ENCODE data around the gene AIRE. TPM values are rescaled to one million over a fixed set of nuclear protein-coding genes. Genes with fewer than 3 reads are reported as not detected.

Gene AIRE
- total RNA-seq, 4 donors from 2014 or later = not detected

GRCh38 chr21:44263221-44263760, 22.4 kb upstream of the AIRE start:
- in situ Hi-C loops (cut with MboI; ENCODE audit: low sequenced_read_pairs in 4 of 4) (no loop called here), intact Hi-C loops (cut with DNase I; ENCODE audit: low total_unique reads) (no loop called here)
- Histone ChIP-seq H3K36me3 (no peaks in the 10 kb centered on the region), H3K4me1 (no peaks in the 10 kb centered on the region), H3K9me3 (no peaks in the 10 kb centered on the region), H3K27me3 (peaks cover 0 to 3% (median 0%) of the 10 kb centered on the region in 3 donors), H3K4me3 (no peak overlapping the region), H3K27ac (no peak overlapping the region)
- DNase-seq (no peak), ATAC-seq (no peak)
- TF ChIP-seq POLR2A (IDR thresholded peaks at IDR 0.05) = no peak
- no peak for TF ChIP-seq CTCF (IDR thresholded peaks at IDR 0.05 in 4 of 5, conservative IDR thresholded peaks at IDR 0.05 in 1 of 5)

GRCh38 chr21:44263768-44264167, 21.9 kb upstream of the AIRE start:
- peaks cover 0 to 3% (median 0%) of the 10 kb centered on the region in 3 donors for H3K27me3 ChIP-seq
- H3K9me3 ChIP-seq = no peaks in the 10 kb centered on the region
- in situ Hi-C loops (cut with MboI; ENCODE audit: low sequenced_read_pairs in 4 of 4) = no loop called here
- H3K36me3 ChIP-seq = no peaks in the 10 kb centered on the region
- H3K4me1 ChIP-seq = no peaks in the 10 kb centered on the region
- intact Hi-C loops (cut with DNase I; ENCODE audit: low total_unique reads) = no loop called here
- TF ChIP-seq POLR2A (IDR thresholded peaks at IDR 0.05) = no peak
- ATAC-seq (no peak), DNase-seq (no peak)
- H3K27ac ChIP-seq = no peak overlapping the region
- H3K4me3 ChIP-seq = no peak overlapping the region

GRCh38 chr21:44265734-44266270, 19.9 kb upstream of the AIRE start:
- Histone ChIP-seq H3K4me3 (no peak overlapping the region), H3K4me1 (no peaks in the 10 kb centered on the region), H3K9me3 (no peaks in the 10 kb centered on the region), H3K27ac (no peak overlapping the region), H3K27me3 (no peaks in the 10 kb centered on the region), H3K36me3 (no peaks in the 10 kb centered on the region)
- ATAC-seq (no peak), DNase-seq (no peak)
- intact Hi-C loops (cut with DNase I; ENCODE audit: low total_unique reads) (no loop called here), in situ Hi-C loops (cut with MboI; ENCODE audit: low sequenced_read_pairs in 4 of 4) (no loop called here)
- no peak for TF ChIP-seq POLR2A (IDR thresholded peaks at IDR 0.05)
- no peak for TF ChIP-seq CTCF (IDR thresholded peaks at IDR 0.05 in 4 of 5, conservative IDR thresholded peaks at IDR 0.05 in 1 of 5)

GRCh38 chr21:44267655-44268142, 18.0 kb upstream of the AIRE start:
- Histone ChIP-seq H3K27me3 (no peaks in the 10 kb centered on the region), H3K9me3 (no peaks in the 10 kb centered on the region), H3K36me3 (no peaks in the 10 kb centered on the region), H3K4me3 (no peak overlapping the region), H3K27ac (no peak overlapping the region), H3K4me1 (no peaks in the 10 kb centered on the region)
- peak in 1 of 2 donors; percentile 32 for DNase-seq
- TF ChIP-seq CTCF (IDR thresholded peaks at IDR 0.05 in 4 of 5, conservative IDR thresholded peaks at IDR 0.05 in 1 of 5) (peak in 1 of 5 experiments; percentile 20), POLR2A (IDR thresholded peaks at IDR 0.05) (no peak)
- in situ Hi-C loops (cut with MboI; ENCODE audit: low sequenced_read_pairs in 4 of 4) = no loop called here
- ATAC-seq = no peak
- intact Hi-C loops (cut with DNase I; ENCODE audit: low total_unique reads) = no loop called here

- ATAC-seq (no peak), DNase-seq (no peak)
- H3K36me3 ChIP-seq = no peaks in the 10 kb centered on the region
- H3K27me3 ChIP-seq = no peaks in the 10 kb centered on the region
- in situ Hi-C loops (cut with MboI; ENCODE audit: low sequenced_read_pairs in 4 of 4) (no loop called here), intact Hi-C loops (cut with DNase I; ENCODE audit: low total_unique reads) (no loop called here)
- H3K4me3 ChIP-seq = no peak overlapping the region
- TF ChIP-seq POLR2A (IDR thresholded peaks at IDR 0.05) (no peak), CTCF (IDR thresholded peaks at IDR 0.05 in 4 of 5, conservative IDR thresholded peaks at IDR 0.05 in 1 of 5) (no peak)
- H3K9me3 ChIP-seq = no peaks in the 10 kb centered on the region
- H3K4me1 ChIP-seq = no peaks in the 10 kb centered on the region
- no peak overlapping the region for H3K27ac ChIP-seq
Observed at GRCh38 chr21:44269090-44269489, 16.6 kb upstream of the AIRE start.

Data from gastrocnemius medialis (tissue), 4 donors.